Middle frontal gyrus (tissue), 1 donor: Measurements from ENCODE around the gene LTBP2.

Source experiments
- DNase-seq: peaks from one replicate; pipeline ENCODE4 v3.0.0-alpha.2; 2015; ENCODE audit warnings: low spot score; ENCODE audit errors: extremely low spot score

LTBP2 gene

DNA sequence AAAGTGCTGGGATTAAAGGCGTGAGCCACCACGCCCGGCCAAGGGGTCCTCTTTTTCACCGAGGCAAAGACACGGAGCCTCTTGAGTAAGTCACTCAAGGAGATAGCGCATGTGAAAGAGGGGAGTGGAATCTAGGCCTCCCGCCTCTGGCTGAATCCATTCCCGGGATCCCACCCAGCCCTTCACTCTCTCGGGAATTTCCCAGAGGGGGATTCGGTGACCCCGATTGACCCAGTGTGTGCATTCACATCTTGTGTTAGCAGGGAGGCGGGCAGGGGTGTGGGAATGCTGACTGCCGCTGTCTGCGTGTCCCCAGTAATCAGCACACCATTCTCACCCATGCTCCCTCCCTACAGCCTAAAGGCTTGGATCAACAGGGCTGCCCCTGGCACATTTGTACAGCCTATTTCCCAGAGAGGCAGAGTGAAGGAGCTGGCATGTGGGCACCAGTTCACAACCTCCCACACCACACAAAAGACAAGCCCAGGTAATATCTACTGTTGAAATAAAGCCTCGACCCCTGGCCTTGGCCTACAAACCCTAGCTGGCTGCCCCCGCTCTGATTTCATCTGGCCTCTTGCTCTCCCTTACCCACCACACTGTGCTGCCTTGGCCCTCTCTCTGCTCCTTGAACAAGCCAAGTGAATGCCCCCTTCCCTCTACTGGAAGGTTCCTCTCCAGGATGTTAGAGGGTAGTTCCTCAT lies 1.3 kb upstream of the LTBP2 start:
- DNase-seq, result no peak

DNA sequence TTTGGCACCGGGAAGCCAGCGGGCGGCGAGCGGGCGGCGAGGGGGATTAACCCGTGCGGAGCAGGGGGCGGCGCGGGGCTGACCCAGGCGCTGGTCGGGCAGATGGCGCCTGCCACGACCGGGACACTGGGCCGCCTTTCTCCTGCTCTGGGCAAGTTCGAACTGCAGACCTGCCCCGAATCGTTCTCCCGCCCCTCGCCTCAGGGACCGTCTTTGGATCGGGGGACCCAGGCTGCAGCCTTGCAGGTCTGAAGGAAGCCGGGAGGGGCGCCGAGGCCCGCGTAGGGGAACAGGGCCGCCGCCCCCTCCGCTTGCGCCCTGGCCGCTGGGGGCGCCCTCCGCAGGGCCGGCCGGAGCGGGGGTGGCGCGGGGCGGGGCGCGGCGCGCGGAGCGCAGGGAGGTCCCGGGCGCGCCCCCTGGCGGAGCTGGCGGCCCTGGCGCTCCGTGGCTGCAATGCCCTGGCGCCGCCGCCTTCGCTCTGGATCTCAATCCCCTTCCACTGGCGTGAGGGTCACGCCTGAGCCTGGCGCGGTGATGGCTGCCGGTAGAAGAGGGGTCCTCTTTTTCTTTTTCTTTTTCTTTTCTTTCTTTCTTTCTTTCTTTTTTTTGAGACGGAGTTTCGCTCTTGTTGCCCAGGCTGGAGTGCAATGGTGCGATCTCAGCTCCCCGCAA lies 449 bp upstream of the LTBP2 start:
- peak; percentile 16 for DNase-seq

DNA sequence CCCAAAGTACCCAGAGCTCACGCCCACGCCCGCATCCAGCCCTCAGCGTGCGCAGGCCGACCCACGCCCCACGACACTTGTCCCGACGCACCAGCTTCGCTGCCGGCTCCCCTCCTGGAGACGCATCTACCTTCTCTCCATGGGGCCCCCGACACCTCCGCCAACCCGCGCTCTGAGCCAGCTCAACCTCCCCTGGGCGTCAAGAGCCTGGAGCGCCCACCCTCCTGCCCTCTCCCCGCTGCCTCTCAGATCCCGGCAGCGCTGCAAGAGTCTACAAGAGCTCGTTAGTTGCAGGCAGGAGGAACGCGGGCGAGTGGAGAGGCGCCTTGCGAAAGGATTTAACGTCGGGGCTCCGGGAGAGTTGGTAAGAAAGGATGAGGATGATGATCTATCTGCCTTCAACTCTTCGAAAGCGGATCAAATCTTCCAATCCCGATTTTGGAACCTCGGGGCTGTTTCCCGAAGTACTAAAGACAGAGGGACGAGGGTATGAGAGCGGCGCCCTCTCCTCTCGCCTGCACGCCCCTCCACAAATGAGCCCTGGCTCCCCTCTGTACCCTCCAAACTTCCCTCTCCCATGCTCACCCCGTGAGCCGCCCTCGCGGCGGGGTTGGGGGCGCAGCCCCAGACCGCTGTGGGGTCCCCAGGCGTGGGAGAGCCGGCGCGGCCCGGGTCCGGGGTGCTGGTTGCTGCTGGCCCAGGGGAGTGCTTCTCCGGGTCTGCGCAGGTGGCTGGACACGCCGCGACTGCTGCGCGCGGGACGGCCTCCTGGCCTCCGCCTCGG lies 979 bp downstream of the LTBP2 start:
- DNase-seq, result no peak

DNA sequence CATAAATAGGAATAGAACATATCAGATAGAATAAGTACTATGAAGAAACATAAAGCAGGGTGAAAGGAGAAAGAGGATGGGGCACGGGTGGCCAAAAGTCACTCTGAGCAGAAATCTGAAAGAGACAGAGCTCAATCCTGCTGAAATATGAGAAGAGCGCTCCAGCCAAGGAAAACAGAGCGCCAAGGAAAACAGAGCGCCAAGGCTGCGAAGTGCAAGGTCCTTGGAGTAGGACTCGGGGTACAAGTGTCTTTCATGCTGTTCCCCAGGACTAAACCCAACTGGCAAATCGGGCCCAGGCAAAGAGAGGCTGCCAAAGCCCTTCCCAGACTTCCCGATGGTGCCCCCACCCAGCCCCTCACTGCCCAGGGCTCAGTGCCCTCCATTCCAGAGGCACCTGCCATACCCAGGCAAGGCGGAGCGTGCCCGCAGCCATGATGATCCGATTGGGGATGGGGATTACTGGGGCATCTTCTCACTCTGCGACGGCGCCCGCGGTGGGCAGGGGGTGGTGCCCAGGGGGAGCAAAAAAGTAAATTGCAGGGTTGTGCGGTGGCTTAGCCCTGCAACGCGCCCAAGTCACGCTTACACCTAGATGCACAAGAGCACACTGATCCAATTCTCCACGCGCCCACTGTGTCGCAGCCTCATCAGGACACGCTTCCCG lies 1.7 kb downstream of the LTBP2 start:
- no peak for DNase-seq

DNA sequence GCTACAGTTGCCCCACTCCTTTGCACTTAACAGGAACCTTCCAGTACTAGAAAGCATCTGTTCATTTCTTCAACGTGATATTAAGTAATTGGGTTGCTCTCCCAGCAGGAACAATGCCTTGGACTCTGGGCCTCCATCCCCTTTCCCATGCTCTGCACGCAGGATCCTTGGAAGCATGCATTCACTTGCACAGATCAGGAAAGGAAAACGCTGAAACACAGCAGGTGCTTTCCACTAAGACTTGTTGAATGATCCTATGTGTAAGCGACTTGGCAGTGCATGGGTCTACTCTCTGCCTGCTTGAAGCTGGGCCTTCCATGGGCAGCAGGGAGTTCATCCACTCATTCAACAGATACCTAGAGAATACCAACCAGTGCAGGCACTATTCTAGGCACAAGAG lies 2.3 kb downstream of the LTBP2 start:
- DNase-seq, result no peak

DNA sequence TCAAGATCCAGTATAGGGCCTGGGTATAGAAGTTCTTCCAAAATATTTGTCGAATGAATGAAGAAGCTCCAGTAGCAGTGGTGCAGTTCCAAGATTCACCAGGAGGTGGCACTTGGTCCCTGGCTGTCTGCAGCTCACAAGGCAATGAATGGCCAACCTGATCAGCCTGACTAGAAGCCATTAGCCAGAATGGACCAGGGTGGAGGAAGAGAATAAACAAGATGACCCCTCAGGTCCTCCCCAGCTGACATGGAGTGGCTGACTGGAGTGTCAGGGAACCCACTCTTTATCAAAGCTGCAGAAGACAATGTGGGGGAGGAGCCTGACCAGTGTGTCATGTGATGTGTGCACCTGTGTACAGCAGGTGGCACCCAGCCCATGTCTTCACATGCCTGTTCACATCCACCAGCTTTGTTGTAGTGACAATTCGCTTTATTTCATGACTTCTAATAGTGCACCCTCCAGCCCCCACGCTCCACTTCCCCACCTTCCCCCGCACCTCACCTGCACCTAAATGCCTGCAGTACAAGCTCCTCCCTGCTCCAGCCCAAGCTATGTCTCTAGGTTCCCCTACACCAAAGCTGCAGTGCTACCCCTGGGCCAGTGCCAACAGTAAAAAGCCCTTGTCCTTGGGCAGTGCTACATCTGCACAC lies 3.0 kb downstream of the LTBP2 start:
- peak; percentile 40 for DNase-seq

DNA sequence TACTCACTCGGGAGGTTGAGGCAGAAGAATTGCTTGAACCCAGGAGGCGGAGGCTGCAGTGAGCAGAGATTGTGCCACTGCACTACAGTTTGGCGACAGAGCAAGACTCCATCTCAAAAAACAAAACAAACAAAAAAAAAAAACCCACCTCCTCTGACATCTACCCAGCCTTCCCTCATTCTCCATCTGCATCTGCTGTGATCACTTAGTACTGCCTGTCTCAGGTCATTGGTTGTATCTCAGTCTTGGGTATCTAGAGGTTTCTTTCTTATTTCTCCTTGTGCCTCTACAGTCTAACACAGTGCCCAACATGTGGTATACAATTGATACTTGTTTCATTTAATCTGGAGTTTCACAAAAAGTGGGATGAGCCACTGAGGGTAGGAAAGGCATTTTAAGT lies 5.3 kb downstream of the LTBP2 start:
- DNase-seq, result no peak

DNA sequence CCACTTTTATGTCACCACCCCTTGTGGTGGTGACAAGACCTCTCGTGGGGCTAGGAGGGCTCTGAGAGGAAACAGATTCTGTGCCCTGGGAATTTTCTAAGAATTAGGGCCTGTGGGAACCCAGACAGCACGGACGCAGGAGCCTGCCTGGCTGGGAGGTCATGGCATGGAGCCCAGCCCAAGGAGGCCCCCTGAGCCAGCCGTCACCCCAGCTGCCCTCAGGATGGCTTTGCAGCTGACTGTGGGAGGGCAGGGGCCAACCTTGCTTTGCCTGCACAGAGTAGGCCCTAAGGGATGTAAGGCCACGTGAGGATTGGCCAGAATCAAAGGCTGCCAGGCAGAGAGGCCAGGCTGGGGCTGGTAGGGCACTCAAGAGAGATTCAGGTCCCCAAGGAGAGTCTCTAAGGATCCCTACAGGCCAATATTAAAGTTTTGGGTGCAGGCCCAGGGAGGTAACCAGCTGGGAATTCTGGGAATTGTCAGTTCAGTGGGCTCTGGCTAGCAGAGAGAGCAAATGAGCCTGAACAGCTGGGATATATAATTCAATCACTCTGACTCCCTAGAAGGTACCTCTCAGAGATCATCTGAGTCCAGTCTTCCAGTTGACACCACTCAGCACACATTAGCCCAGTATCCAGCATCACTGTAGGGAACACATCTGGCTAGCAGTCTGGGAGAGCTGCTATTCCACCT lies 6.4 kb downstream of the LTBP2 start:
- no peak for DNase-seq

DNA sequence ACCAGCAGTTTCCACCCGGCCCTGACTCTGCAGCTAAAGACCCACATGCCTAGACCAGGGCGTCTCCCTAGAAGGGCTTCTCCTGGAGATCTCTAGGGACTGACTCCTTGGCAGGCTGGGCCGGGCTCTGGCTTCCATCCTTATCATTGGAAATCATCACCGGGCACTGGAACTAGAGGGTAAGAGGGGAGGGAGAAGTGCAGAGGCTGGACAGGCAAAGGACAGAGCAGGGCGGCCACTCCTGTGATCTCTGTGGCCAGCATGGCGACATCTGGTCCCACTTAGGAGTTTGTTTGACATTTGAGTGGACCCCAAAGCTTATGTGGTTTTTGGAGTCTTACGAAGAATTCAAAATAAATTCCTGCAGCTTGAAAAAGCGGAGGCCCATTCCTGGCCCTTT lies 7.1 kb downstream of the LTBP2 start:
- DNase-seq, result no peak

DNA sequence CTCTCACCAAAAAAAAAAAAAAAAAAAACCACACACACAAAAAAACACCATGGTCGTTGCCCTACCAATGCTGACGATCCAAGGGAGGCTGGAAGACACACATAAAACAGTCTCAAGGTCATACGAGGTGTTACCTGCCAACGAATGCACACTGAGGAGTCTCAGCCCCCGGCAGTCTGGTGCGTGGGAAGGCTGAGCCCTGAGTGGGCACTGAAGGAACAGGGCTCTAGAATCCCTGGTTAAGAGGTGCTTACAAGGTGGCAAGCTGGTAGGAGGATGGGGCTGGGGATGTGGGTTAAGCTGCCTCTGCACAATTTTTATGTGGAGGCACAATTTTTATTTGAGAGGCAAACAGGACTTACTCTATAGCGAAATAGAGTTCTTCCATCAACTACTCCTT lies 7.9 kb downstream of the LTBP2 start:
- no peak for DNase-seq

DNA sequence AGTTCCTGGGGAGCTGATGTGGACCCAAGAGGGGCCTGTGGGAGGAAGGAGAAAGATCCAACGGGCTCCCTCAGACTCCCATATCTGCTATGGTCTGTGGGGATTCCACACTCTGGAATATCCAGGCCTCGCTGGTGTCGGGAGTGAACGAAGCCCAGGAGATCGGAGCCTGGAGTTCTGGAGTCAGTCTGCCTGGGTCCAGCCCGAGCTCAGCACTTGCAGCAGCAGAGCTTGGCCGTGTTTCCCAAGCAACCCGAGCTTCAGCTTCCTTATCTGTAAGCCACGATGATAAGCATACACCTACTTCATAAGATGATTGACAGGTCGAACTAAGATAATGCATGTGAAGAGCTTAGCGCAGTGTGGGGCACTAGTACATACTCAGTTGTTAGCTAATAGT lies 10.1 kb downstream of the LTBP2 start:
- no peak for DNase-seq

DNA sequence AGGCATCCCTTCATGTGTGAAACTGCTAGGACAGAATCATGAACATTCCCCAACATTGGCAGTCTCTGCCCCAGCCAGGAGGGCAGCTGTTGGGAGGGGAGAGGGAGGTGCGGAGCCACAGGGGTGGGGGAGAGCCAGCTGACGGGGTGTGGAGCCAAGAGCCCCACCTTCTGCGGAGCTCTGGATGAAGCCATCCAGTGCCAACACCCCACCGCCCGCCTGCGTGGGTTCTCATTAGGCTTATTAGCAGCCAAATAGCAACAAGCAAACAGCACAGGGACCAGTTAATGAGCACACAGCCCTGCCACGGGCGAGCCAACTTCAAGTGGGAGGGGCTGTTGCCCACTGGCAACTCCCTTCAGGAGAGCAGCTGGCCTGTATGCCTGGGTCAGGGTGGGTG lies 12.1 kb downstream of the LTBP2 start:
- DNase-seq, result no peak

DNA sequence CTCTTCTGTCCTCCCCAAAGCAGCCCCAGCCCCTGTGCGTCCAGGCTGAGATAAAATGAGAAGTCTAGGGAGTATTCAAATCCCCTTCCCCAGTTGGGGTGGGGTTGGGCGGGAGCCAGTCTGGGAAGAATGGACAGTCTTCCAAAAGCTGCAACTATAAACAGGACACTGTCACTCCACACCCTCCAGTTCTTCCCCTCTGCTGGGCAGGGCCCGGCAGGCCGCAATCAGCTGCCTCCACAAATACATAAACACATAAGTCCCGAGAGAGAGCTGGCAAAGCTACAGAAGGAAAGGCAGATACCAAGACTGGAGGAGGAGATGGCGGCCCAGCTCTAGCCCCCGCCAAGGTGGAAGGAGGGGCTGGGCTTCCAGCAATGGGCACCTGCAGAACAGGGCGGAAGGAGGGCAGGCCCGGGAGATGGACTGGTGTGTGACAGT lies 12.7 kb downstream of the LTBP2 start:
- DNase-seq, result no peak

DNA sequence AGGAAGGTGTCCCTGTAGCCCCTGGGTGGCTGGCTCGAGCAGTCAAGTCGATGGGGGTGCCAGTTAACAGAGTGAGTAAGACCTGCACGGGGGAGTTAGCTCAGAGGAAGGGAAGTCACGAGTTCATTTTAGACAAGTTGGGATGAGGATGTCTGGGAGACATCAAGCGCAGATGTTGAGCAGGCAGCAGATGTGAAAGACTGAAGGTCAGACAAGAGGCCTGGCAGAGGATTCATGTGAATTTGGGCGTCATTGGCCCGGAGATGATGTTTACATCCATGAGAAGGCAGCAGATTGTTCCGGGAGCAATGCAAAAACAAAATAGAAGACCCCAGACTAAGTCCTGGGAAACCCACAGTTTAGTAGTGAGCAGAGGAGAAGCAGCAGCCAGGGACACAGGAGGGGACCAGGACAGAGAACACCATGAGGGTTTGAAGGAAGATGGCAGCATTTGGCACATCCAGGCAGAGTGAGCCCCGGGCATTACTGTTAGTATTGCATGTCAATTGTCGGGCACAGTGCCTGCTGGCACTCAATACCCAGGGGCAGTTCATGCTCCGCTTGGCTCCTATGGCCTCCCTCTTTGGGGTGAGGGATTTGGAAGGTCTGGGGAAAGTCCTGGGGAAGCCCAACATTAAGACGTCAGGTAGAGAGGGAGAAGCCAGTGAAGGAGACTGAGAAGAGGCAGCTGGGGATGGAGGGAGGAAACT lies 15.1 kb downstream of the LTBP2 start:
- no peak for DNase-seq

DNA sequence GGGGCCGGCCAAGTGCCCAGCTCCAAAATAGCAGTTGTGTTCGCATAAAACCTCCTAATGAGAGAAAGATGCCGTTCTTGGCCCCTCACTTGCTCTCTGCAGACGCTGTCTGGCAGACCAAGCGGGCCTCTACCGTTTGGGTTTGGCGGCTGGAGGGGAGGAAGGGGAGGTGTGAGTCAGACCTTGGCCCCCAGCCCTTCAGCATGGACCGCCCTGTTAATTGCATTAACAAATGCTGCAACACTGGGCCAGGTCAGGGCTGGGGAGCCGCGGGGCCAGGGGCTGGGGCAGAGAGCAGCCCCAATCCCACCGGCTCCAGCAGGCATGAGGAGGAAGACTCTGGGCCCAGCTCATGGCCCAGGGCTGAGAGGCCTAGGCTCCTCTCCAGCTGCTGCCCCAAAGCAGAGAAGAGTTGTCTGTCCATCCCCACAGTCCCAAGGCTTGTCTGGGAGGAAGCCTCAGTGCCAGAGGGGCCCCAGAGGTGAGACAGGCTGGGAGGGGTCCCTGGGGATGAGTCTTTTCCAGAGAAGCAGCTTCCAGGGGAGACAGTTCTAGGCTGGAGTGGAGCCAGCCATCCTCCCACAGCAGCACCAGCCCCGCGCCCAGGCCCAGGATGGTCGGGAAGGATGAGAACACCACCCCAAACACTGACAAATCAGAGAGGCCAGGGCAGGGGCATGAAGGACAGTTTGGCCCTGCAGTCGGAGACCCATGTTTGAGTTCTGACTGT lies 16.9 kb downstream of the LTBP2 start:
- DNase-seq, result no peak

DNA sequence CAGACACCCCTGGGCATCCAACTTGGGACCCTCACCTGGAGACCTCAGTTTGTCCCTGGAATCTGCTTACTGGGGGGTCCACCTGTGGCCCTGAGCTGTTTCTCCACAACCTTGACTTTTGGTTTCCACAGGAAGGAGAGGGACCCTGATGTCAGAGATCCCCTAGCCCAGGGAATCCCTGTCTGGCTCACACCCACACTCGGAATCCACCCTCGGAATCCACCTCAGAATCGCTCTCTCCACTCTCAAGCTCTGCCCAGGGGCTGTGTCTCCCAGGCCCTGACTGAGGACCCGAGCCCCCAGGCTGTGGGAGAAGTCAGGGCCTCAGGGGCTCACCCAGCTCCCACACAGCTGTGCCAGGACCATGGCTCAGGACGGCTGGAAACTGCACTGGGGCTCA lies 17.4 kb downstream of the LTBP2 start:
- no peak for DNase-seq

DNA sequence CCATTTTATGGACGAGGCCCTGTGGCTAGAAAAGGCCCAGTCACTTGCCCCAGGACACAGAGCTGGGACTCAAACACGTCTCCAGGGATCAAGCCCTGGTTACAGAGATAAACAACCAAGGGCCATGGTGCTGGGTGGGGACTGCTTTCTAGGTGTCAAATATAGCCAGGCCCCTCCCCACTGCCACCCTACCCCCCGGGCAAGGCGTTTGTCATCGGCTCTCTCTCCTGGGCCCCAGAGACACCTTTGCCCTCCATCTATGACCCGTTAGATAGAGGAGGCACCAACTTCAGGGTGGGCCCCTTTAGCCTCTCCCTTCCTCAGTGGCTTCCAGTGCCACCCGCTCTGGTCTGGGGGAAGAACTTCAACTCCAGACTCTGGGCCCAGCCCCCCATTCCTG lies 18.0 kb downstream of the LTBP2 start:
- no peak for DNase-seq

DNA sequence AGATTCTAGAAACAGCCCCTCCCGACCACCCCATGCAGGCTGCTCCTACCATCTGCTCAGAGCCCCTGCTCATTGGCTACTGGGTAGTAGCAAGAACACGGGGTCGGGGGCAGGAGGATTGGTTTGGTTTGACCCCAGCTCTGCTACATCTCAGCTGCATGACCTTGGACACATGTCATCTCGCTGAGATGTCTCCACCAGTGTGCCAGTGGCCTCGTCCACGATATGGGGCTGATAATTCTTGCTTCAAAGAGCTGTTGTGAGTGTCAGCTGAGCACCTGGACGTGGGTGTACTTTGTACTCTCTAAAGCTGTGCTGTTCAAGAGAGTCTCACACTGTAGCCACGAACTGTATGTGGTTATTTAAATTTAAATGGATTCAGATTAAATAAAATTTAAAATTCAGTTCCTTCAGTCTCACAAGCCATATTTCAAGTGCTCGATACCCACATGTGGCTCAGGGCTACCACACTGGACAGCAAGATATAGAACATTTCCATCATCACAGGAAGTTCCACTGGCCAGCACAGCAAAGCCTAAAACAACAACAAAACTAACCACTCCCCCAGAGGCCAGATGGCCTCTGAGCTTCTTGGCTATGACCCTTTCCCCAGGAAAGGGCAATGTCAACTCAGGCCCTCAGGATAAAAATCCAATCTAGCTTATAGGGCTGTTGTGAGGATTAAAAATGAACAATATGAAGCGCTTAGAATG lies 18.6 kb downstream of the LTBP2 start:
- DNase-seq, result no peak
